T-helper 9 cell (primary cell): Measurements from ENCODE around the gene MED22.
"Not testable (repeated sequence)": the region's sequence is repeated elsewhere in the genome, so short reads cannot be mapped to it uniquely, and the experiment has no call there.

Experiments used
- DNase-seq: peaks from one replicate; pipeline ENCODE4 v3.0.0-alpha.2; 2020
- total RNA-seq, 2 donors: gene quantifications; one replicate each; lab custom pipeline; 2026; lab: John Stamatoyannopoulos, UW

MED22 gene
- total RNA-seq, result 33.1 to 62.8 reads per million in 2 donors

- peak; percentile 84 for DNase-seq
Observed at GRCh38 chr9:133347985-133348717, at the start of gene MED22, which contains the start of gene RPL7A. TSS of gene MED22 (minus strand) at chr9:133348131. CDS start at chr9:133346662, 1,469 bp downstream. TSS of gene RPL7A (plus strand) at chr9:133348218. CDS start at chr9:133348244, 26 bp downstream.

DNA sequence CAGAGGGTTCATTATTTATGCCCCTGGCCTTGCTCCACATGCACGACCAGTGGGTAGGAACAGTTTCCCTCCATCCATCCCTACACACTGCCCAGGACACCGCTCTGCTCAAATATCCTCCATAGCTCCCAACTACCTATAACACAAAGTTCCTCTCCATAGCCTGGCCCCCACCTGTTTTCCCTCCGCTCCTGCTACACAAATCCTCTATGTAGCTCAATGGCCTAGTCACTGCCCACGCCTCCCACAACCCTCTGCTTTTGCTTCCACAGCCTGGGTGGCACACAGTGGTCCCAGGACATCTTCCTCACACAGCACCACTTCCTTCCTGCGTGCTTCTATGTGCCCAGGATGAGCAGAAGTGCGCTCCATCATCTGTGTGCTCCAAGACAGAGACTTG is 49.4 kb upstream of the MED22 start:
- DNase-seq, result no peak

DNA sequence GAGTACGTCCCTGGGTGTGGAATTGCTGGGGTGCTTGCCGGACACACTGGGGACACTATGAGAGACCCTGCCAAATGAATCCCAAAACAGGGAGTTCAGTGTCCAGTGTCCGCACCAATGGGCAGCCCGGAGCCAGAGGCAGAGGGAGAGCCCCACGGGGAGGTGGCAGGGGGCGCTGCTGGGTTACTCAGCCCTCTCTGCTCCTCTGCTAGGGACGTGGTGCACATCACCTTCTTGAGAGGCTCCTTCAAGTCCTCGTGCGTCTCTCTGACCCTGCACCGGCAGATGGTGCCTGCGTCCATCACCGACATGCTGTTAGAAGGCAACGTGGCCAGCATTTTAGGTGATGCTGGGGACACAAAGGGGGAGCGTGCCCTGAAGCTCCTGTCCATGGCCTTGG is 49.0 kb upstream of the MED22 start:
- no peak for DNase-seq

DNA sequence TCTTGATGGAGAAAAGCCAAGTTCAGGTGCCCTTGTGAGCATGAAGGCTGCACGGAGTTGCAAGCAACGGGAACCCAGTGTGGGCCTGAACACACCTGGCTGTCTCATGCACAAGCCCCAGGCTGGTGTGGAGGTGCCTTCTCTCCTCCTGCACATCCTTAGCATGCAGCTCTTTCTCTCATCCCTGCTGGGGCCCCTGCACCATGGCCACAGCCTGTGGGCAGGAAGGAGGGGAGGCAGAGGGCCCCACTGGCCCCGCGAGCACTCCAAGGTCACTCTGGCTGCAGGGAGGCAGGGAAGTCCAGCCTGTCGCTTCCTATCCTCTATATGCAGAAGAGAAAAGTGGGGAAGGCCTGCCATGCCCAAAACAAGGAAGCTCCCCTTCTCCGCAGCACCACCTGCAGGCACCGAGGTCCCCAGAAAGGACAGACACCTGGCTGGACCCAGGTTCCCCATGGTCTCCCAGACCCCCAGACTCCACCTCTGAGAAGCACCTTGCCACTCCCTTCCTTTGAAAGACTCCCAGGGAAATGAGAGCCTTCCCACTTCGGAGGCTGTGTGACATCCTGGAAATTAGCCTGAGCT is 46.8 kb upstream of the MED22 start:
- no peak for DNase-seq

GRCh38 chr9:133393399-133393798 is 45.5 kb upstream of the MED22 start:
- no peak for DNase-seq

DNA sequence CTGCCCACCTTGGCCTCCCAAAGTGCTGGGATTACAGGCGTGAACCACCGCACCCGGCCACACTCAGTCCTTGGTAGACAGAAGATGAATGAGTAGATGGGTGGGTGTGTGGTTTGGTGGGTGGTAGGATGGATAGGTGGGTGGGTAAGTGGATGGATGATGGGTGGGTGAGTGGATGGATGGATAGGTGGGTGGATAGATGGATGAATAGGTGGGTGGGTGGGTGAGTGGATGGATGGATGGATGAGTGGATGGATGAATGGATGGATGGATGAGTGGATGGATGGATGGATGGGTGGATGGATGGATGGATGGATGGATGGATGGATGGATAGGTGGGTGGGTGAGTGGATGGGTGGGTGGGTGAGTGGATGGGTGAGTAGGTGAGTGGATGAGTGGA is 44.4 kb upstream of the MED22 start:
- DNase-seq, result not testable (repeated sequence)

- DNase-seq, result not testable (repeated sequence)
Observed at GRCh38 chr9:133391449-133391848, 43.5 kb upstream of the MED22 start.

GRCh38 chr9:133390713-133391112 is 42.8 kb upstream of the MED22 start:
- no peak for DNase-seq

DNA sequence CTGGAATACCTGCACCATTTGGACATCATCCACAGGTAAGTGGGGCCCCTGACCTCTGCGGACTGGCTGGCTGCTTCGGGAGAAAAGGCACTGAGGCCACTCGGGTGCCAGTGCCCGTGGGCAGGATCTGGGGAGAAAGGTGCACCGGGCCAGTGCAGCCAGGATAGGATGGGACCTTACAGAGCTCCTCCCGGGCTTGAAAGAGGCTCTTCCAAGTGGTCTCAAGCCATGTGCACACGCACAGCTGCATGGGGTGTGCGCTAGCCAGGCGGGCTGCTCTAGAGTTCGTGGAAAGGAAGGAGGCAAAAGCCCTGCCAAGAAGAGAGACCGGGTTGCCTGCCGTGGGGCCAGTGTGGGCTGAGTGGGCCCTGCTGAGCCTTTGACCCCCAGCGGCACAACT is 41.6 kb upstream of the MED22 start:
- no peak for DNase-seq

- no peak for DNase-seq
Observed at GRCh38 chr9:133389025-133389557, 41.2 kb upstream of the MED22 start.

DNA sequence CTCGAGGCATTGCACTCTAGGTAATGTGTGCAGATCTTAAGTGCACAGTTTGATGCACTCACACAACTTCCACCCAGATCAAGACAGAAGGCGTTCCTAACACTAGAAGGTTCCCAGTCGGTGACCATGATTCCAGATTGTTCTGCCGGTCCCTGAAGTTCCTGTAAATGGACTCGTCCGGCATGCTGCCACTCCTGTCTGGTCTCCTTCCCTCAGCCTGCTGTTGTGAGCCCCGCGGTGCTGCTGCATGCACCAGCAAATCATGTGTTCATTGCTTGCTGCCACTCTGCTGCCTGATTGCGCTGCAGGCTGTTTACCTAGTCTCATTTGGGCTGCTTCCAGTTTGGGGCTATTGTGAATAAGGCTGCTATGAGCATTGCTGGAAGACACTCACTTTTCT is 39.7 kb upstream of the MED22 start:
- DNase-seq, result no peak

GRCh38 chr9:133386338-133386737 is 38.4 kb upstream of the MED22 start:
- no peak for DNase-seq

DNA sequence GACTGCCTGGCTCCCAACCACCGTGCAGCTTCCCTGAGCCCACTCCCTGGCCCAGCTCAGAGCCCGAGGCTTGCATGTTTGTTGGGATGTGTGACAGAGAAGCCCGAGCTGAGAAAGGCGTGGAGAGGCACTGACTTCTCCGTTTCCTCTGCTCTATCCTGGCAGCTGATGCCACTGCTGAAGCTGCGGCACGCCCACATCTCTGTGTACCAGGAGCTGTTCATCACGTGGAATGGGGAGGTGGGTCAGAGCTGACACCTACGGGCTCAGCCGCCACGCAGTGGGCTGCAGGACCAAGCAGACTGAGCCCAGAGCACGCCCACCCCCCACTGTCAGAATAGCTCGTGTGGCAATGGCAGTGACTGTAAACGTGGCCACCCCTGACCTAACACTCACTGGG is 37.5 kb upstream of the MED22 start:
- DNase-seq, result no peak

DNA sequence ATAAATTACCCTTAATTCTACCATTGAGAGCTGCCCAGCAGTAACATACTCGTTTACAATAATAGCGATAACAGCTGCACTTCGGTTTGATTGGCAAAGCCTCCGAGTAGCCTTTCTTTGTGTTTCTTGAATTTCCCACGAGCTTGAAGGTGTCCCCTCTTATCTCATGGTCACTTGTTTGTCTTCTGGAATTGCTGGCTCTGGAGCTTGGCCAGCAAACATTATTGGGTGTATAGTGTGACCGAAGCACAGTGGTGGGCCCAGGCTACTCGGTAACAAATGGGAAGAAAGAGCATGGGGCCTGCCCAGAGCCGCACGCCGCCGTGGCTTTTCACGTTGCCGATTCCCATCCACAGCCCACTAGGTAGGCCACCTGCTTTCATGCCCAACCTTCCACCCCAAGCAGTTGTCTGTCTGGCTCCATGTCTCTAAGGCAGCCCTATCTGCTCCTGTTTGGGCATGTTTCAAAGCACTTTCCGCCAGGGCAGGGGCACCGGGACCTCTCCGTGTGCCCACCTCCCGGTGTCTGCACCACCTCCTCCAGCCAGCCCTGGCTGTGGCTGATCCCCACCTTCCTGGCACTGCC is 36.9 kb upstream of the MED22 start:
- no peak for DNase-seq

DNA sequence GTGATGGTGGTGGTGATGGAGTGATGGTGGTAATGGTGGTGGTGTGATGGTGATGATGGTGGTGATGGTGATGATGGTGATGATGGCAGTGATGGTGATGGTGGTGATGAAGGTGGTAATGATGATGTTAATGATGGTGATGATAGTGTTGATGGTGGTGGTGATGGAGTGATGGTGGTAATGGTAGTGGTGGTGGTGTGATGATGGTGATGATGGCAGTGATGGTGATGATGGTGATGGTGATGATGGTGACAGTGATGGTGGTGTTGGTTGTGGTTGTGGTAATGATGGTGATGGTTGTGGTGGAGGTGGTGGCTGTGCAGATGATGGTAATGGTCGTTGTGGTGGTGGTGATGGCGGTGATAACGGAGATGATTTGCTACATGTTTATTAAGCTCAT is 35.5 kb upstream of the MED22 start:
- DNase-seq, result no peak

DNA sequence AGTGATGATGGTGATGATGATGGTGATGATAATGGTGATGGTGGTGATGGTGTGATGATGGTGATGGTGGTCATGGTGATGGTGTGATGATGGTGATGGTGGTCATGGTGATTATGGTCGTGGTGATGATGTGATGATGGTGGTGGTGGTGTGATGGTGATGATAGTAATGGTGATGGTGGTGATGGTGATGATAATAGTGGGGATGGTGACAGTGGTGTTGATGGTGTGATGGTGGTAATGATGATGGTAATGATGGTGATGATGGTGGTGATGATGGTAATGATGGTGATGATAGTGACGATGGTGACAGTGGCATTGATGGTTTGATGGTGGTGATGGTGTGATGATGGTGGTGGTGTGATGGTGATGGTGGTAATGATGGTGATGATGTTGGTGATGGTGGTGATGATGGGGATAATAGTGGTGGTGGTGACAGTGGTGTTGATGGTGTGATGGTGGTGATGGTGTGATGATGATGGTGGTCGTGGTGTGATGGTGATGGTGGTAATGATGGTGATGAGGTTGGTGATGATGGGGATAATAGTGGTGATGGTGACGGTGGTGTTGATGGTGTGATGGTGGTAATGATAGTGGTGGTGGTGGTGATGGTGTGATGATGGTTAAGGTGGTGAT is 34.7 kb upstream of the MED22 start:
- no peak for DNase-seq

DNA sequence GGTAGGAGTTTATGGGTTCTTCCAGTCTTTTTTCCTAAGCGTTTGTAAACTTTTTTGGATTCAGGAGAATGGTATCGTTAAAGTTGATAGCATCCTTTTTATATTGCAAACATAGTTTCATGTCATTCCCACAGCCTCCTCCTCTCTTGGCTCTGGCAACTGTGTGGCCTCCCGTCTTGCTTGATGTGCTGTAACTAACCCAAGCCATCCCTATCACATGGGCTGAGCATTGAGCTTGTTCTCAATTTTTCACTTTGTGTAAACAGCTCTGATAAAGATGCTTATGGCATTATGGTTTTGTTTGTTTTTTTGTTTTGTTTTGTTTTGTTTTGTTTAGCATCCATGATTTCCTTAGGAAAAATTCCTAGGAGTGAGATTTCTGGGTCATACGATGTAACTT is 32.8 kb upstream of the MED22 start:
- no peak for DNase-seq

DNA sequence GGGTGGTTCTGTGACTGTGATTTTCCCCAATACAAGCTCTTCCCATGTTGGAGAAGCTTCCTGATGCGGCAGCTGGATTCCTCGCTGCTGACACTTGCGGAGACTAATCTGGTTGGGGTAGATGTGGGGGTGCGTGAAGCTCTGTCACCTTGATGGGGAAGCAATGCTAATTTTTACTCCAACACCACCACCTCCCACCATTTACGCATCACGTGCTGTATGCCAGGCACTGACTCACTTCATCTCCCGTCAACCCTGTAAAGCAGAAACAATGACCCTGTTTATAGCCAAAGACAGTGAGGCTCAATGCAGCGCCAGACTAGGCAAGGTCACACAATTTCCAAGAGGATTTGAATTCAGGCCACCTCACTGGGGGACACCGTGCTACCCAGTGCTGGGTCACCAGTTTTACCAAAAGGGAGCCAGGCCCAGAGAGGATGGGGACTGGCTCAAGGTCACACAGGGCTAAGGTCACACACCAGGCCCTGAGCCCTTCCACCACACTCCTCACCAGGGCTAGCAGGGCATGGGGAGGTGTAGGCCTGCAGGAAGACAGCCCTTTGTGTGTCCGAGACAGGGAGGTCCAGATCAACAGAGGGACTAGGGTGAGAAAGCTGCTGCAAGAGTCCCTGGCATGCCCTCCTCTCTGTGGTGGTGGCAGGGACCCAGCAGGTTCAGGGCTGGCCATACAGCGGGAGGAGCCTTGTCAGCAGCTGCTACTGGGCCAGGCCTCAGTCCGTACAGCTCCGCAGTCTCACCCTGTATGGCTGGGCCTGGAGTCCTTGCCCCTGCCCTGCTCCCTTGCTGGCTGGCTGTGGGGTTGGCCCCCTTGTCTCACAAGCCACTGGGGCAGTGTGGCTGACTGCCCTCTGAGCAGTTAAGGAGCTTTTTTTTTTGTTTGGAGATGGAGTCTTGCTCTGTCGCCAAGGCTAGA is 31.5 kb upstream of the MED22 start:
- DNase-seq, result no peak

- no peak for DNase-seq
Observed at GRCh38 chr9:133378408-133378962, 30.6 kb upstream of the MED22 start.

- DNase-seq, result no peak
Observed at GRCh38 chr9:133377721-133378216, 29.8 kb upstream of the MED22 start.

DNA sequence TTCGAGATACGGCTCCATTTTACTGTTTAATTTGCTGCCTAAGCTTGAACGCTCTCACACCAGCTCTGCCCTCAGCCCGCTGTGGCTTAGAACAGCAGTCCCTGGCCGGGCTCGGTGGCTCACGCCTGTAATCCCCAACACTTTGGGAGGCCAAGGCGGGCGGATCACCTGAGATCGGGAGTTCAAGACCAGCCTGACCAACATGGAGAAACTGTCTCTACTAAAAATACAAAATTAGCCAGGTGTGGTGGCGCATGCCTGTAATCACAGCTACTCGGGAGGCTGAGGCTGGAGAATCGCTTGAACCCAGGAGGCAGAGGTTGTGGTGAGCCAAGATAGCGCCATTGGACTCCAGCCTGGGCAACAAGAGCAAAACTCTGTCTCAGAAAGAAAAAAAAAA is 29.3 kb upstream of the MED22 start:
- DNase-seq, result not testable (repeated sequence)
